IMR-90 (cell line): Measurements from ENCODE around the gene ADARB2. TPM values are rescaled to one million over a fixed set of nuclear protein-coding genes. Genes with fewer than 3 reads are reported as not detected.

Experiments
- ATAC-seq: fragments of 200-7000 bp; cut with Tn5 transposase; 2 replicates; pipeline ENCODE4 v1.9.1; 2020; ENCODE audit warnings: low read depth, mild to moderate bottlenecking, moderate library complexity
- BruUV-seq: library from RNA; stranded (reverse); fragments of 400-500 nt; replicated peaks from 2 replicates; lab custom pipeline; 2021; lab: Mats Ljungman, UMichigan
- CTCF ChIA-PET: fragments of 300-600 bp; formaldehyde crosslinking; extraction: SDS; loops from one replicate; lab custom pipeline; 2021; ENCODE audit warnings: antibody characterized with exemption; lab: Yijun Ruan, JAX
- POLR2A ChIA-PET: fragments of 300-600 bp; sonication (Branson Sonifier 250); formaldehyde crosslinking; loops from one replicate; lab custom pipeline; 2022; ENCODE audit warnings: antibody characterized with exemption; ENCODE audit not compliant: unreplicated experiment; lab: Charles Lee
- DNase-seq: peaks from one replicate; pipeline ENCODE4 v3.0.0; 2013
- H2AFZ ChIP-seq: replicated peaks from 2 replicates; pipeline ENCODE3; 2013; ENCODE audit warnings: low read length, mild to moderate bottlenecking; ENCODE audit not compliant: poor library complexity
- H2AK5ac ChIP-seq: 2 replicates; pipeline ENCODE4 v1.6.1; 2013; ENCODE audit warnings: low read depth, low read length, inconsistent platforms
- H2AK9ac ChIP-seq: replicated peaks from 2 replicates; pipeline ENCODE3; 2013; ENCODE audit warnings: mild to moderate bottlenecking, low read depth, low read length, moderate library complexity; ENCODE audit not compliant: poor library complexity
- H2BK120ac ChIP-seq: 2 replicates; pipeline ENCODE4 v1.6.1; 2013; ENCODE audit warnings: low read depth, low read length, inconsistent platforms
- H2BK15ac ChIP-seq: 3 replicates; pipeline ENCODE4 v1.6.1; 2013; ENCODE audit warnings: low read depth, low read length, inconsistent platforms
- H2BK20ac ChIP-seq: 2 replicates; pipeline ENCODE4 v1.6.1; 2013; ENCODE audit warnings: low read depth, mild to moderate bottlenecking, inconsistent platforms, low read length, moderate library complexity
- H2BK5ac ChIP-seq: 2 replicates; pipeline ENCODE4 v1.6.1; 2013; ENCODE audit warnings: mild to moderate bottlenecking, low read depth, low read length, inconsistent platforms; ENCODE audit not compliant: poor library complexity, severe bottlenecking
- H3K14ac ChIP-seq: replicated peaks from 2 replicates; pipeline ENCODE4 v1.6.1; 2013; ENCODE audit warnings: low read depth, low read length, inconsistent platforms
- H3K18ac ChIP-seq: 2 replicates; pipeline ENCODE4 v1.6.1; 2013; ENCODE audit warnings: low read depth, low read length, control low read depth
- H3K23ac ChIP-seq: 2 replicates; pipeline ENCODE4 v1.6.1; 2013; ENCODE audit warnings: low read depth, low read length, inconsistent platforms
- H3K27ac ChIP-seq: 2 replicates; pipeline ENCODE4 v1.5.1; 2013; ENCODE audit warnings: mild to moderate bottlenecking, control low read depth, low read length; ENCODE audit not compliant: insufficient read depth
- H3K27me3 ChIP-seq: 2 replicates; pipeline ENCODE4 v1.6.1; 2013; ENCODE audit warnings: low read length; ENCODE audit not compliant: control insufficient read depth, insufficient read depth
- H3K36me3 ChIP-seq: 2 replicates; pipeline ENCODE4 v1.6.1; 2013; ENCODE audit warnings: low read length, mixed read lengths; ENCODE audit not compliant: control insufficient read depth, insufficient read depth
- H3K4ac ChIP-seq: 2 replicates; pipeline ENCODE4 v1.6.1; 2013; ENCODE audit warnings: low read depth, low read length, inconsistent platforms
- H3K4me1 ChIP-seq: 2 replicates; pipeline ENCODE4 v1.6.1; 2013; ENCODE audit warnings: low read length, mixed read lengths; ENCODE audit not compliant: control insufficient read depth, insufficient read depth
- H3K4me2 ChIP-seq: 2 replicates; pipeline ENCODE4 v1.6.1; 2013; ENCODE audit warnings: low read depth, mild to moderate bottlenecking, control low read depth, low read length, moderate library complexity
- H3K4me3 ChIP-seq: 2 replicates; pipeline ENCODE4 v1.5.1; 2013; ENCODE audit warnings: low read depth, mild to moderate bottlenecking, control low read depth, low read length, moderate library complexity; ENCODE audit not compliant: insufficient read depth
- H3K56ac ChIP-seq: 2 replicates; pipeline ENCODE4 v1.6.1; 2013; ENCODE audit warnings: low read length, inconsistent platforms; ENCODE audit not compliant: insufficient read depth; ENCODE audit errors: extremely low read depth
- H3K79me1 ChIP-seq, 2 experiments: 2 replicates each; pipeline ENCODE4 v1.6.1; 2013; ENCODE audit warnings: low read length in 2 of 2, inconsistent platforms in 1 of 2, low read depth in 1 of 2
- H3K9ac ChIP-seq: 2 replicates; pipeline ENCODE4 v1.6.1; 2013; ENCODE audit warnings: low read depth, low read length, control low read depth
- H3K9me1 ChIP-seq: 2 replicates; pipeline ENCODE4 v1.6.1; 2013; ENCODE audit warnings: low read length, inconsistent platforms; ENCODE audit not compliant: insufficient read depth
- H3K9me3 ChIP-seq: 2 replicates; pipeline ENCODE4 v1.6.1; 2013; ENCODE audit warnings: low read length; ENCODE audit not compliant: control insufficient read depth, insufficient read depth
- H4K20me1 ChIP-seq: 2 replicates; pipeline ENCODE4 v1.6.1; 2013; ENCODE audit warnings: low read length, inconsistent platforms; ENCODE audit not compliant: insufficient read depth
- H4K5ac ChIP-seq: 2 replicates; pipeline ENCODE4 v1.6.1; 2013; ENCODE audit warnings: mild to moderate bottlenecking, low read depth, low read length, control low read depth
- H4K8ac ChIP-seq, 2 experiments: 2 replicates each; pipeline ENCODE4 v1.6.1; 2013; ENCODE audit warnings: low read depth in 2 of 2, low read length in 2 of 2, control low read depth in 1 of 2, inconsistent platforms in 1 of 2
- H4K91ac ChIP-seq: 2 replicates; pipeline ENCODE4 v1.6.1; 2013; ENCODE audit warnings: low read depth, low read length, inconsistent platforms; ENCODE audit not compliant: insufficient read depth
- BHLHE40 ChIP-seq: fragments of 150-350 bp; IDR thresholded peaks from 2 replicates; pipeline ENCODE4 v1.6.1; 2016; ENCODE audit warnings: mild to moderate bottlenecking, low read depth, low read length
- CEBPB ChIP-seq: IDR thresholded peaks from 2 replicates; pipeline ENCODE4 v1.6.1; 2012; ENCODE audit warnings: low read depth, low read length, improper control_type of control experiment
- CHD1 ChIP-seq: IDR thresholded peaks from 2 replicates; pipeline ENCODE4 v1.6.1; 2012; ENCODE audit warnings: low read depth, low read length, improper control_type of control experiment
- CTCF ChIP-seq: conservative IDR thresholded peaks from 2 replicates; pipeline ENCODE4 v1.5.1; 2012; ENCODE audit warnings: mild to moderate bottlenecking, low read depth, low read length, improper control_type of control experiment
- ELK1 ChIP-seq: fragments of 150-350 bp; IDR thresholded peaks from 2 replicates; pipeline ENCODE4 v1.6.1; 2016; ENCODE audit warnings: low read depth, mild to moderate bottlenecking, low read length, moderate library complexity, borderline replicate concordance
- FOS ChIP-seq: fragments of 150-350 bp; IDR thresholded peaks from 2 replicates; pipeline ENCODE4 v1.6.1; 2016; ENCODE audit warnings: low read depth, low read length
- MAFK ChIP-seq: IDR thresholded peaks from 2 replicates; pipeline ENCODE4 v1.6.1; 2012; ENCODE audit warnings: low read depth, low read length, improper control_type of control experiment
- MAZ ChIP-seq: IDR thresholded peaks from 2 replicates; pipeline ENCODE4 v1.6.1; 2012; ENCODE audit warnings: low read depth, mild to moderate bottlenecking, low read length, improper control_type of control experiment, moderate library complexity, borderline replicate concordance
- MXI1 ChIP-seq: IDR thresholded peaks from 2 replicates; pipeline ENCODE4 v1.6.1; 2012; ENCODE audit warnings: low read depth, mild to moderate bottlenecking, low read length, moderate library complexity, borderline replicate concordance
- NFE2L2 ChIP-seq: fragments of 150-350 bp; IDR thresholded peaks from 2 replicates; pipeline ENCODE4 v1.6.1; 2016; ENCODE audit warnings: low read depth, mild to moderate bottlenecking, low read length
- POLR2A ChIP-seq: IDR thresholded peaks from 2 replicates; pipeline ENCODE4 v1.6.1; 2012; ENCODE audit warnings: mild to moderate bottlenecking, low read depth, low read length
- RAD21 ChIP-seq: IDR thresholded peaks from 2 replicates; pipeline ENCODE4 v1.6.1; 2012; ENCODE audit warnings: low read length, improper control_type of control experiment
- RCOR1 ChIP-seq: IDR thresholded peaks from 2 replicates; pipeline ENCODE4 v1.6.1; 2012; ENCODE audit warnings: mild to moderate bottlenecking, low read length, improper control_type of control experiment; ENCODE audit not compliant: insufficient replicate concordance
- RFX5 ChIP-seq: IDR thresholded peaks from 2 replicates; pipeline ENCODE4 v1.8.0; 2012; ENCODE audit warnings: low read depth, mild to moderate bottlenecking, low read length, moderate library complexity
- SMC3 ChIP-seq: fragments of 150-350 bp; IDR thresholded peaks from 2 replicates; pipeline ENCODE4 v1.6.1; 2016; ENCODE audit warnings: low read depth, mild to moderate bottlenecking, antibody characterized with exemption, low read length, moderate library complexity
- USF2 ChIP-seq: fragments of 150-350 bp; IDR thresholded peaks from 2 replicates; pipeline ENCODE4 v1.6.1; 2017; ENCODE audit warnings: mild to moderate bottlenecking, antibody characterized with exemption, low read length, low read depth
- WGBS, 2 experiments: methylation state at CpG; one replicate each; pipeline versions ENCODE4 v1.1.5 to v1.1.7; 2013; ENCODE audit warnings: missing lambda C conversion rate in 2 of 2; ENCODE audit not compliant: insufficient read length in 1 of 2; ENCODE audit errors: extremely low coverage in 2 of 2; 5-methylcytosine and 5-hydroxymethylcytosine counted together
- dilution Hi-C: fragments of 300-500 bp; cut with HindIII; formaldehyde crosslinking; loops from one replicate; pipeline ENCODE4 v1.14.3; 2018; ENCODE audit warnings: low sequenced_read_pairs; ENCODE audit not compliant: unreplicated experiment
- in situ Hi-C: fragments of 300-500 bp; cut with MboI; formaldehyde crosslinking; loops from 3 replicates; pipeline ENCODE4 v1.14.3; 2019; ENCODE audit warnings: low sequenced_read_pairs, inconsistent platforms, mixed read lengths
- intact Hi-C: fragments of 100-400 bp; cut with micrococcal nuclease; formaldehyde crosslinking; loops from 2 replicates; pipeline ENCODE4 v1.10.0; 2022
- polyA plus RNA-seq, 3 experiments: library from polyadenylated mRNA; depleted of rRNA; stranded (reverse); fragments of >200 nt; gene quantifications; 2 replicates each; pipeline ENCODE4 v1.2.3, GENCODE V29; 2012; ENCODE audit warnings: low replicate concordance in 1 of 3
- total RNA-seq: library from RNA; depleted of rRNA; stranded (reverse); fragments of >200 nt; gene quantifications from 2 replicates; pipeline ENCODE4 v1.2.3, GENCODE V29; 2012

The ADARB2 gene
- total and polyA plus RNA-seq, 2 of the 4 experiments (the other 2 are of a cell fraction) = not detected

GRCh38 chr10:1735562-1735961, 1.8 kb downstream of the ADARB2 start:
- H3K36me3 ChIP-seq = no peaks in the 10 kb centered on the region
- no peak overlapping the region for H2AK9ac ChIP-seq
- no peaks in the 10 kb centered on the region for H3K4me1 ChIP-seq
- in situ Hi-C loops = no loop called here
- peaks cover 23% of the 10 kb centered on the region for H3K9me3 ChIP-seq
- no peak overlapping the region for H2BK5ac ChIP-seq
- WGBS, 2 experiments = 20% methylated on average over 2 of the region's 8 CpGs; no CpG with 5 or more reads in 1 of the 2 experiments
- no peak overlapping the region for H2AFZ ChIP-seq
- no peak overlapping the region for H3K9ac ChIP-seq
- H3K23ac ChIP-seq = no peak overlapping the region
- no peak overlapping the region for H3K18ac ChIP-seq
- no peak overlapping the region for H2BK15ac ChIP-seq
- no peaks in the 10 kb centered on the region for H3K27me3 ChIP-seq
- no TSS peak for BruUV-seq
- dilution Hi-C loops = no loop called here
- H4K91ac ChIP-seq = no peak overlapping the region
- ChIA-PET POLR2A (no interaction called here), CTCF (no interaction called here)
- H2BK120ac ChIP-seq = no peak overlapping the region
- DNase-seq (no peak), ATAC-seq (no peak)
- TF ChIP-seq MAZ = no peak
- no peak for TF ChIP-seq RFX5
- no peak for TF ChIP-seq ELK1
- TF ChIP-seq CHD1 = no peak
- no peak for TF ChIP-seq POLR2A
- no peak for TF ChIP-seq SMC3
- no peak for TF ChIP-seq MAFK
- TF ChIP-seq MXI1 = no peak
- no peak for TF ChIP-seq NFE2L2
- no peak for TF ChIP-seq RAD21
- TF ChIP-seq BHLHE40 = no peak
- no peak for TF ChIP-seq FOS
- no peak for TF ChIP-seq CTCF
- no peak for TF ChIP-seq RCOR1
- TF ChIP-seq CEBPB = no peak
- TF ChIP-seq USF2 = no peak
- H4K5ac ChIP-seq = no peak overlapping the region
- H2AK5ac ChIP-seq = no peak overlapping the region
- H3K56ac ChIP-seq = no peak overlapping the region
- H4K8ac ChIP-seq = no peak overlapping the region
- H3K4me3 ChIP-seq = no peak overlapping the region
- H3K9me1 ChIP-seq = no peaks in the 10 kb centered on the region
- H3K79me1 ChIP-seq = no peaks in the 10 kb centered on the region
- no peak overlapping the region for H3K4me2 ChIP-seq
- no peak overlapping the region for H3K4ac ChIP-seq
- no peak overlapping the region for H3K14ac ChIP-seq
- H3K27ac ChIP-seq = no peak overlapping the region
- H4K20me1 ChIP-seq = no peaks in the 10 kb centered on the region
- intact Hi-C loops = no loop called here
- H2BK20ac ChIP-seq = no peak overlapping the region
